PC-9 (cell line): ENCODE data around the gene CALCR. TPM values are rescaled to one million over a fixed set of nuclear protein-coding genes. Genes with fewer than 3 reads are reported as not detected.

Experiments
- BruUV-seq: library from RNA; stranded (reverse); fragments of 400-500 nt; replicated peaks from 2 replicates; lab custom pipeline; 2021; lab: Mats Ljungman, UMichigan
- CTCF ChIA-PET: fragments of 300-600 bp; sonication (Branson Sonifier 250); formaldehyde crosslinking; loops from one replicate; lab custom pipeline; 2022; ENCODE audit warnings: antibody characterized with exemption; lab: Charles Lee
- POLR2A ChIA-PET: fragments of 300-600 bp; sonication (Branson Sonifier 250); formaldehyde crosslinking; loops from one replicate; lab custom pipeline; 2022; ENCODE audit warnings: antibody characterized with exemption; ENCODE audit not compliant: unreplicated experiment; lab: Charles Lee
- DNase-seq, 2 experiments: peaks; one replicate each; pipeline versions ENCODE4 v3.0.0 to v3.0.0-alpha.2; 2015 to 2022; ENCODE audit warnings: mixed read lengths in 1 of 2
- H2AFZ ChIP-seq: fragments of 200-600 bp; sonication (generic); 2 replicates; pipeline ENCODE4 v1.8.1; 2017; ENCODE audit warnings: antibody characterized with exemption
- H3F3A ChIP-seq: fragments of 200-600 bp; sonication (generic); 2 replicates; pipeline ENCODE4 v1.8.1; 2017; ENCODE audit warnings: antibody characterized with exemption, mild to moderate bottlenecking, low read depth; ENCODE audit not compliant: insufficient read depth
- H3K27ac ChIP-seq: fragments of 200-600 bp; sonication (generic); 2 replicates; pipeline ENCODE4 v1.6.1; 2016; ENCODE audit warnings: mixed run types
- H3K27me3 ChIP-seq: fragments of 200-600 bp; sonication (generic); 2 replicates; pipeline ENCODE4 v1.6.1; 2016; ENCODE audit warnings: low read depth, mixed run types; ENCODE audit not compliant: insufficient read depth
- H3K36me3 ChIP-seq: fragments of 200-600 bp; sonication (generic); 2 replicates; pipeline ENCODE4 v1.6.1; 2016; ENCODE audit warnings: low read depth, mixed run types
- H3K4me1 ChIP-seq: fragments of 200-600 bp; sonication (generic); replicated peaks from 2 replicates; pipeline ENCODE4 v1.6.1; 2016; ENCODE audit warnings: mixed run types; ENCODE audit not compliant: insufficient read depth
- H3K4me2 ChIP-seq: fragments of 200-600 bp; sonication (generic); 2 replicates; pipeline ENCODE4 v1.6.1; 2017; ENCODE audit warnings: mixed run types
- H3K4me3 ChIP-seq: fragments of 200-600 bp; sonication (generic); 2 replicates; pipeline ENCODE4 v1.6.1; 2016; ENCODE audit warnings: mixed run types
- H3K79me2 ChIP-seq: fragments of 200-600 bp; sonication (generic); 2 replicates; pipeline ENCODE4 v1.6.1; 2017; ENCODE audit warnings: low read depth, mixed run types
- H3K9me2 ChIP-seq: fragments of 200-600 bp; sonication (generic); 2 replicates; pipeline ENCODE4 v1.8.1; 2017; ENCODE audit warnings: mild to moderate bottlenecking; ENCODE audit not compliant: insufficient read depth
- H3K9me3 ChIP-seq: fragments of 200-600 bp; sonication (generic); 2 replicates; pipeline ENCODE4 v1.8.1; 2016; ENCODE audit warnings: low read depth; ENCODE audit not compliant: insufficient read depth
- H4K20me1 ChIP-seq: fragments of 200-600 bp; sonication (generic); 2 replicates; pipeline ENCODE4 v1.8.1; 2017; ENCODE audit not compliant: insufficient read depth
- CTCF ChIP-seq: fragments of 200-600 bp; sonication (generic); conservative IDR thresholded peaks from 2 replicates; pipeline ENCODE4 v1.6.1; 2017; ENCODE audit warnings: mixed run types, antibody characterized with exemption, mild to moderate bottlenecking, moderate library complexity
- EZH2 ChIP-seq: fragments of 200-600 bp; sonication (generic); IDR thresholded peaks from 2 replicates; pipeline ENCODE4 v1.8.0; 2017; ENCODE audit warnings: antibody characterized with exemption, low read depth
- intact Hi-C: fragments of 100-400 bp; cut with micrococcal nuclease; formaldehyde crosslinking; loops from one replicate; pipeline ENCODE4 v1.10.0; 2022; ENCODE audit not compliant: unreplicated experiment
- total RNA-seq: library from RNA; stranded (reverse); gene quantifications from 2 replicates; pipeline ENCODE4 v1.2.3, GENCODE V29; 2021

Gene CALCR
- total RNA-seq, 1 experiment from 2014 or later, result not detected

GRCh38 chr7:93426155-93426696 lies 148.3 kb downstream of the CALCR start:
- TF ChIP-seq EZH2 (no peak), CTCF (no peak)
- ChIA-PET CTCF (no interaction called here), POLR2A (no interaction called here)
- Histone ChIP-seq H3K4me3 (no peak overlapping the region), H3K9me3 (no peaks in the 10 kb centered on the region), H2AFZ (no peak overlapping the region), H3K27me3 (no peaks in the 10 kb centered on the region), H3K4me2 (no peak overlapping the region), H3K4me1 (no peaks in the 10 kb centered on the region), H3K79me2 (no peaks in the 10 kb centered on the region), H3K9me2 (no peaks in the 10 kb centered on the region), H3K27ac (no peak overlapping the region), H4K20me1 (no peaks in the 10 kb centered on the region), H3K36me3 (no peaks in the 10 kb centered on the region), H3F3A (no peaks in the 10 kb centered on the region)
- no peak for DNase-seq
- BruUV-seq, result no TSS peak
- intact Hi-C loops, result no loop called here

- peak in 1 of 2 experiments; percentile 83 for DNase-seq
- intact Hi-C loops, result no loop called here
- H3F3A ChIP-seq, result peaks cover 4% of the 10 kb centered on the region
- BruUV-seq, result no TSS peak
- no peaks in the 10 kb centered on the region; the same call in 1 of the 2 replicates for H4K20me1 ChIP-seq
- no peak overlapping the region for H2AFZ ChIP-seq
- ChIA-PET POLR2A (interaction anchor here (0.7 kb wide), 1 partner anchor 825 kb away, joined by 12 read pairs; no protein-coding TSS in a partner anchor), CTCF (no interaction called here)
- H3K36me3 ChIP-seq, result no peaks in the 10 kb centered on the region
- TF ChIP-seq CTCF, result no peak
- TF ChIP-seq EZH2, result no peak
- no peaks in the 10 kb centered on the region for H3K79me2 ChIP-seq
- H3K4me2 ChIP-seq, result peak overlapping the region; percentile 10
- peak overlapping the region; percentile 46 for H3K27ac ChIP-seq
- H3K4me3 ChIP-seq, result no peak overlapping the region
- no peaks in the 10 kb centered on the region for H3K9me2 ChIP-seq
- no peaks in the 10 kb centered on the region for H3K27me3 ChIP-seq
- H3K9me3 ChIP-seq, result no peaks in the 10 kb centered on the region
- H3K4me1 ChIP-seq, result peaks cover 14% of the 10 kb centered on the region
Measured at GRCh38 chr7:93414574-93414973, 159.9 kb downstream of the CALCR start.

GRCh38 chr7:93409324-93409723 lies 165.2 kb downstream of the CALCR start:
- BruUV-seq, result no TSS peak
- Histone ChIP-seq H3K79me2 (no peaks in the 10 kb centered on the region), H3K36me3 (no peaks in the 10 kb centered on the region), H3K4me2 (no peak overlapping the region), H4K20me1 (no peaks in the 10 kb centered on the region; the same call in 1 of the 2 replicates), H3K4me3 (no peak overlapping the region), H3F3A (no peaks in the 10 kb centered on the region; the same call in 1 of the 2 replicates), H3K9me3 (no peaks in the 10 kb centered on the region), H2AFZ (no peak overlapping the region), H3K27me3 (no peaks in the 10 kb centered on the region), H3K4me1 (peaks cover 4% of the 10 kb centered on the region), H3K9me2 (no peaks in the 10 kb centered on the region), H3K27ac (no peak overlapping the region)
- ChIA-PET POLR2A (no interaction called here), CTCF (no interaction called here)
- TF ChIP-seq CTCF (no peak), EZH2 (no peak)
- intact Hi-C loops, result no loop called here
- DNase-seq, result no peak
